ENCODE measurements around the gene LTC4S. TPM values are rescaled to one million over a fixed set of nuclear protein-coding genes. Genes with fewer than 3 reads are reported as not detected.
A peak's percentile ranks its signal among the peaks of the same experiment; 100 is the strongest.

LTC4S gene
- total and polyA plus RNA-seq, 9 of the 15 experiments (the other 6 are each of a cell fraction or from before 2014, with no cell fraction given): 0.17 to 0.77 (median 0.75) TPM; not detected in 6

DNA sequence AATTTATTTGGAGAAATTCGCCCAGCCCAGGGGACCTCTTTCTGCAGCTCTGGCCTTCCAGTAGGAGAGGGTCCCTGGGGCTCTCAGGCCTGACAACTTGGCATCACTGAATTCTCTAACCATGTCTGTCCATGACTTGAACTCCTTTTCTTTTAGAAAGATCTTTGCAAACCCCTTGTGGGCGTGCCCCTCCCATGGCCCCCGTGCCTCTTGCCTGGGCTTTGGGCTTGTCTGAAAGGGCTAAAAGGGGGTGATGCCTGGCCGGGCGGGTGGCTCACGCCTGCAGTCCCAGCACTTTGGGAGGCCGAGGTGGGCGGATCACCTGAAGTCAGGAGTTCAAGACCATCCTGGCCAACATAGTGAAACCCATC is 23.7 kb downstream of the LTC4S start:
- H2AFZ ChIP-seq (ENCODE audit: low read depth, low read length): no peak overlapping the region
- ChIA-PET POLR2A (interaction anchor here (1.6 kb wide), 1 partner anchor 10 kb away, joined by 4 read pairs; no protein-coding TSS in a partner anchor), CTCF (ENCODE audit: low intra/inter-chr PET ratio) (no interaction called here)
- in situ Hi-C loops (cut with MboI): no loop called here
- WGBS (ENCODE audit: insufficient coverage, low coverage, missing lambda C conversion rate): 89% methylated on average over 7 of the region's 8 CpGs
- no TSS peak for BruUV-seq (replicated peaks)
- peaks cover 39 to 72% of the 10 kb centered on the region in 2 experiments for H3K4me1 ChIP-seq (replicated peaks in 1 of 2; ENCODE audit: control insufficient read depth in 2 of 2, insufficient read depth in 2 of 2, low read length in 2 of 2)
- H4K20me1 ChIP-seq (replicated peaks; ENCODE audit: control insufficient read depth, insufficient read depth, low read length): peaks cover 13% of the 10 kb centered on the region
- no peak overlapping the region for H3K9ac ChIP-seq (ENCODE audit: insufficient read depth in 1 of 2, low read depth in 2 of 2, low read length in 2 of 2)
- H3K9me3 ChIP-seq (replicated peaks; ENCODE audit: control insufficient read depth, insufficient read depth, low read depth, low read length): no peaks in the 10 kb centered on the region
- H3K79me2 ChIP-seq (ENCODE audit: control insufficient read depth, insufficient read depth, low read length): peaks cover 69% of the 10 kb centered on the region
- peaks cover 45% of the 10 kb centered on the region; the same call in 2 of the 3 replicates for H3K36me3 ChIP-seq (ENCODE audit: control insufficient read depth, insufficient read depth, low read length)
- no peak for DNase-seq (ENCODE audit: extremely low read depth in 1 of 4, low spot score in 3 of 4)
- intact Hi-C loops (cut with micrococcal nuclease): no loop called here
- no peak for TF ChIP-seq ZNF551 (CRISPR knock-in tag; IDR thresholded peaks at IDR 0.05)
- TF ChIP-seq BDP1 (IDR thresholded peaks at IDR 0.05; ENCODE audit: insufficient read depth, insufficient read length): no peak
- TF ChIP-seq, protein P1, sequence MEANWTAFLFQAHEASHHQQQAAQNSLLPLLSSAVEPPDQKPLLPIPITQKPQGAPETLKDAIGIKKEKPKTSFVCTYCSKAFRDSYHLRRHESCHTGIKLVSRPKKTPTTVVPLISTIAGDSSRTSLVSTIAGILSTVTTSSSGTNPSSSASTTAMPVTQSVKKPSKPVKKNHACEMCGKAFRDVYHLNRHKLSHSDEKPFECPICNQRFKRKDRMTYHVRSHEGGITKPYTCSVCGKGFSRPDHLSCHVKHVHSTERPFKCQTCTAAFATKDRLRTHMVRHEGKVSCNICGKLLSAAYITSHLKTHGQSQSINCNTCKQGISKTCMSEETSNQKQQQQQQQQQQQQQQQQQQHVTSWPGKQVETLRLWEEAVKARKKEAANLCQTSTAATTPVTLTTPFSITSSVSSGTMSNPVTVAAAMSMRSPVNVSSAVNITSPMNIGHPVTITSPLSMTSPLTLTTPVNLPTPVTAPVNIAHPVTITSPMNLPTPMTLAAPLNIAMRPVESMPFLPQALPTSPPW (CRISPR knock-in tag; IDR thresholded peaks at IDR 0.05): 0 out of 2 replicates have a peak, but pooled peaks have one; percentile 3
- peak overlapping the region; percentile 40; the same call in 2 of the 3 replicates for H3K27ac ChIP-seq (ENCODE audit: extremely low read depth, low read depth, low read length)
- H3K27me3 ChIP-seq (ENCODE audit: control insufficient read depth in 2 of 2, insufficient read depth in 2 of 2, low read length in 2 of 2): no peaks in the 10 kb centered on the region
- no peak for FAIRE-seq
- no peak overlapping the region for H3K4me2 ChIP-seq (ENCODE audit: insufficient read depth, low read length)
- peaks cover 6% of the 10 kb centered on the region for H3K9me1 ChIP-seq (ENCODE audit: control insufficient read depth, insufficient read depth, low read length)
- ATAC-seq: no peak
- H3K4me3 ChIP-seq: no peak overlapping the region

All from K562 (cell line).